ENCODE results near the gene CFC1.
"Not testable (repeated sequence)": the region's sequence is repeated elsewhere in the genome, so short reads cannot be mapped to it uniquely, and the experiment has no call there.

- TF ChIP-seq EP300, CTCF (IDR thresholded peaks at IDR 0.05): not testable (repeated sequence)
Observed at GRCh38 chr2:130582970-130583369, 16.4 kb downstream of the CFC1 start.

All from ovary (tissue), 3 donors.